Skeletal muscle satellite cell (primary cell): ENCODE results near the gene TPCN2.

Experiments
- H3K27me3 ChIP-seq: 2 replicates; pipeline ENCODE4 v1.7.0; 2013; ENCODE audit warnings: low read length; ENCODE audit not compliant: control insufficient read depth, insufficient read depth
- H3K36me3 ChIP-seq: 2 replicates; pipeline ENCODE4 v1.7.0; 2013; ENCODE audit warnings: mild to moderate bottlenecking, control low read depth, low read length; ENCODE audit not compliant: insufficient read depth
- H3K4me1 ChIP-seq: 2 replicates; pipeline ENCODE4 v1.7.0; 2013; ENCODE audit warnings: low read length; ENCODE audit not compliant: control insufficient read depth, insufficient read depth
- H3K4me2 ChIP-seq: 2 replicates; pipeline ENCODE4 v1.7.0; 2013; ENCODE audit warnings: mild to moderate bottlenecking, low read length
- H3K4me3 ChIP-seq: 2 replicates; pipeline ENCODE4 v1.7.0; 2013; ENCODE audit warnings: low read length
- H3K9ac ChIP-seq: 2 replicates; pipeline ENCODE4 v1.7.0; 2013; ENCODE audit warnings: mild to moderate bottlenecking, low read depth, low read length, moderate library complexity
- H3K9me3 ChIP-seq: replicated peaks from 2 replicates; pipeline ENCODE4 v1.7.0; 2013; ENCODE audit warnings: mild to moderate bottlenecking, control low read depth, low read length

The TPCN2 gene

DNA sequence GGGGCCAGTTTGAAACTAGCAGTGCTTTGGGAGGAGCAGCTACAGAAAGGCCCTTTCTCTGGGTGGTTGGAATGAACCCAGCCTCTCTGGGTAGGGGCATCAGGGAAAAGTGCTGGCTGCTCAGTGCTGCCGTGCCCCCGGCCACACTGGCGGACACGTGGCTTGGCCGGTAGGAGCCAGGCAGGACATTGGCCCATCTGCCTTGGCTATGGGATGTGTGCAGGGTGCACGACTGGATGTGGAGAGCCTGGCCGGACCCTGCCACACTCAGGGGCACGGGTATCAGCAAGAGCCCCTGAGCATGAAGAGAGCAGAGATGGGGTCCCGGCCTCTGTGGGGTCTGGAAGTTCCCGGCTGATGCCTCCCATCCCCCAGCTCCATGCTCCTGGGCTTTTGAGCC lies 46.6 kb downstream of the TPCN2 start:
- Histone ChIP-seq H3K4me1 (no peaks in the 10 kb centered on the region), H3K9me3 (no peaks in the 10 kb centered on the region), H3K4me2 (no peak overlapping the region), H3K27me3 (peaks cover 14% of the 10 kb centered on the region), H3K36me3 (peaks cover 14% of the 10 kb centered on the region), H3K4me3 (no peak overlapping the region), H3K9ac (no peak overlapping the region)

DNA sequence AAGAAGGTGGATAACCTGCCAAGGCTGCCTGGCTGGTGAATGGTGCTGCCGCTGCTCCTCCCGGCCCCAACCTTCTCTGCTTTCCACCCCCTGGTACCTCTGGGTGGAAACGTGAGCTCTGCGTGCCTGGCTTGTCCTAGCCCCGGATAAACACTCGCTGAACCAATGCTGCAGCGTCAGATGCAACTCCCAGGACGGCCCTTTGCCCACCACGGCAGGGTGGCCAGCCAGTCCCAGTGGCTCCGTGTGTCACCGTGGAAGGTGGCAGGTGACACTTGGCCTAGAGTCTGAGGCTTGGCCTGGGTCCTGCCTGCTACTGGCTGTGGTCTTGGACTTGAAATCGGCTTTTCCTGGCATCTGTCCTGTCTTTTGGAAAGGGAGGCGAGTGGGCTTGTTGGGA lies 47.7 kb downstream of the TPCN2 start:
- Histone ChIP-seq H3K4me2 (no peak overlapping the region), H3K36me3 (peaks cover 13% of the 10 kb centered on the region), H3K27me3 (peaks cover 16% of the 10 kb centered on the region), H3K4me1 (no peaks in the 10 kb centered on the region), H3K9me3 (no peaks in the 10 kb centered on the region), H3K4me3 (no peak overlapping the region), H3K9ac (no peak overlapping the region)

DNA sequence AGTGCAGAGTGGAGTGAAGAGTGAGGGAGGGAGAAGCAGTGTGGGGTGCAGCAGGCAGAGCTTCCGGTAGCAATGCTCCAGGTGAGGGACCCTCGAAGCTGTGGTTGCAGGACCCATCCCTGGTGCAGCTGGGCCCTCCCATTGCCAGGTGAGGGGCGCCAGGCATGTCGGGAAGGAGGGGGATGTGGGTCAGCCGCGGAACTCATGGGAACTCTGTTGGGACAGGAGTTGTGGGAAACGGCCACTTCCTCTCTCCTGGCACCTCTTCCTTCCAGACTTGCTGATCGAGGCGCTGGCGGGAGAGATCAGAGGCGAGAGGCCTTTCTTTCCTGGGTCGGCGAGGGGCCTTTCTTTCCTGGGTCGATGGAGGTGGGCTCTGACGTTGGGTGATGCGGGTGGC lies 48.5 kb downstream of the TPCN2 start:
- Histone ChIP-seq H3K4me3 (no peak overlapping the region), H3K4me2 (no peak overlapping the region), H3K4me1 (no peaks in the 10 kb centered on the region), H3K9ac (no peak overlapping the region), H3K36me3 (peaks cover 8% of the 10 kb centered on the region), H3K9me3 (no peaks in the 10 kb centered on the region), H3K27me3 (peaks cover 16% of the 10 kb centered on the region)

DNA sequence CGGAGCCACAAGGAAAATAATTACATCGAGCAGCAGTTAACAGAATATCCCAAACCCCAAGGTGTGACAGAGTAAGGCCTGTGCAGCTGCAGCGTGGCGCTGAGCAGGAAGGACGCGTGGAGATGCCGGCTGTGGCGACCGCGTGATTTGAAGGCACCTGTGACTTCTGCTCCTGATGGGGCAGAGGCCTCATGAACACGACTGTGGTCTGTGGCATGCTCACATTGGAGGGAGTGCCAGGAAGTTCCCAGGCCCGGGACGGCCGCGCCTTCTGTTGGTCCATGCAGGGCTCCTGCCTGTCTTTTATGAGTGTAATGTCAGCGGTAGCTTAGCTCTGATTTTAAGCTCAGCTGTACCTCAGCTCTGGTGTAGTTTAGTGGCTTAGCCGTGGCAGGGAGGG lies 50.4 kb downstream of the TPCN2 start:
- no peak overlapping the region for H3K9ac ChIP-seq
- no peak overlapping the region for H3K4me2 ChIP-seq
- peaks cover 16% of the 10 kb centered on the region for H3K27me3 ChIP-seq
- H3K9me3 ChIP-seq: no peaks in the 10 kb centered on the region
- no peak overlapping the region for H3K4me3 ChIP-seq
- H3K4me1 ChIP-seq: no peaks in the 10 kb centered on the region
- H3K36me3 ChIP-seq: no peaks in the 10 kb centered on the region

DNA sequence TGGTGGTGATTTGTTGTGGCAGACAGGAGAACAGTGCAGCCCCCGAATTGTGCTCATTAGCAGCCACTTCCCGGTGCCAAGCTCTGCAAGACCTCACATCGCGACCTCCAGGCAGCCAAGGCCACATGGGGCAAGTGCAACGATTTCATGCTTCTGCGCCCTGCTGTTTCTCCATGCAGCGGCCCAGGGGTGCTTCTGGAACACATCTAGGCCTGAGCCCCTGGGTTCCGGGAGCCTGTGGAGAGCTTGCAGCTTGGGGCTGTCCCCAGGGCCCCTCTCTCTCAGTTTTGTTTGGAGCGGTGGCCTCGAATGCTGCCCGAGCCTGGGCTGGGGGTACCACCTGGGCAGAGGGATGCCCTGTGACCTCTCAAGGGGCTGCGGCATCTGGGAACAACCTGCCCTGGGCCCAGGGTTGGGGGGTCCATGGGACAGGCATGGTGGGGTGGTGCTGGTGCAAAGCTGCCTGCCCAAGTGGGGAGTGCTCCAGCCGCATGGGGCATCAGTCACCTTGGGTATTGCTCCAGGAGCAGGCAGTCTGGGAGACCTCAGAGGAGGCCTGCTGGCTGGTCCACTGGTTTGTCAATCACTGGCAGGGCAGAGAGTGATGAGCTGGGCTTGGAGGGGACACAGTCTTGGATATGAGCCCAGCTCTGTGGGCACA lies 51.9 kb downstream of the TPCN2 start:
- H3K9ac ChIP-seq: no peak overlapping the region
- H3K4me3 ChIP-seq: no peak overlapping the region
- H3K4me2 ChIP-seq: no peak overlapping the region
- no peaks in the 10 kb centered on the region for H3K4me1 ChIP-seq
- H3K9me3 ChIP-seq: no peaks in the 10 kb centered on the region
- H3K27me3 ChIP-seq: peaks cover 7% of the 10 kb centered on the region
- no peaks in the 10 kb centered on the region for H3K36me3 ChIP-seq

DNA sequence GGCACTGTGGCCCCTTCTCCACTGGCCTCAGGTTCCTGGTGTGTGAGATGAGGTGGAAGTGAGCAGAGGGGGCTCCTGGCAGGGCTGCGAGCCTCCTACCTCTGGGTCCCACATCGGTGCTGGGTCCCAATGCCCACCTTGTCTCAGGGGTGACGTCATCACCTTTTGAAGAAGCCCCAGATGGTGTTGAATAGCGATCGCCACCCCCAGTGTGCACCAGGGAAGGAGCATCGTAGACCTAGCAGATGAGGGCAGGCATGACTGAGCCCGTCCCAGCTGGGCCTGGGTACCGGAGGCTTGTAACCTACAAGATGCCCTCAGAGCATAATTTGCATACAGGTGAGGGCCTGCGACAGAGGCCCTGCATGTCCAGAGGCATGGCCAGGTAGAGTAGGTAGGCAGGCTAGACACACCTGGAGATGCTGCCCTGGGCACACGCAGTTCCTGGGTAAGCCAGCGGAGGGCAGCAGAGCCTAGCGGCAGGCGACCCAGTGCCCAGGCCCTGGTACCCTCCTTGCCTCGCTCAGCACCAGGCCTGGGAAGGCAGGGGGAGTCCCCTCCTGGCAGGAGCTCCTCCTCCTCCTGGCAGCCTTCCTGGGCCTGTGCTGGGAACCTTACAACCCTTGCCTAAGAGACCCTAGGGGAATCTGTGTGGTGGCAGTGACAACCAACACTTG lies 52.5 kb downstream of the TPCN2 start:
- Histone ChIP-seq H3K4me2 (no peak overlapping the region), H3K4me1 (no peaks in the 10 kb centered on the region), H3K4me3 (no peak overlapping the region), H3K9ac (no peak overlapping the region), H3K9me3 (no peaks in the 10 kb centered on the region), H3K27me3 (peaks cover 7% of the 10 kb centered on the region), H3K36me3 (no peaks in the 10 kb centered on the region)

DNA sequence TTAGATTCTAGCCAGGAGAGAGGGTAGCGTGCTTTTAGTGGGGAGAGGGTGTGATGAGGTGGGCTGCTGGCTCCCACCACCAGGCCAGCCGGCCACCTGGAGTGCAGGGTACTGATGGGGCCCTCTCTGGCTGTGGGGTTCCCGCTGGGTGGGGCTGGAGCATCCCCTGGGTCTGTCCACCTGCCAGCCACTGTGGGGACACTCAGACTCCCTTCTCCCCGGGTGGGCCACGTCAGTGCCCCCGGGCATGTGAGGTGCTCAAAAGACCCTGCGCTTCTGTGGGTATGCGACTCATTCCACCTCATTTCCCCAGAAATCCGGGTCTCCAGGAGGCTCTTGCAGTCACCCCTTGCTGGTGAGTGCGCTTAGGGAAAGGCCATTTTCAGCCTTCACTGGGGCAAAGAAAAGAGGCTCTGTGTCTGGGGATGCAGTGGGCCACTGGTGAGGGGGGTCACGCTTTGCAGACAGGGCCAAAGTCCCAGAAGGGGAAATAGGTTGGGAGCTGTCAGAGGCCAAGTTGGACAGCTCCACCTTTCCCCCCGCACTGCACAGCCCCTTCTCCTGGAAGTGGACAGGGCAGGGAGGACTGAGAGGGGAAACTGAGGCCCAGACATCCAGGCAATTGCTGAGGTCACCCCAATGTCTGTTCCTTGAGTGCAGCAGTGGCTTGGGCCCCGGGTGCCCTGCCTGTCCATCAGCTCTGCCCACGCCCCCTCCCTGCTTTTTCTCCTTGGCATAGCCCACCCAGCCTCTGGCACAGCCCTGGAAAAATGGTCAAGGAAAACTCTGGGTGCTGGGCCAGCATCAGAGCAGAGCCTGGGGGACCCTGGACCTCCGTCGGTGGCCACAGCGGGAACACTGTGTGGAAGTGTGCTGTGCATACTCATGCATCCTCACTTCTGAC lies 53.3 kb downstream of the TPCN2 start:
- no peaks in the 10 kb centered on the region for H3K4me1 ChIP-seq
- no peak overlapping the region for H3K4me2 ChIP-seq
- no peak overlapping the region for H3K4me3 ChIP-seq
- no peak overlapping the region for H3K9ac ChIP-seq
- H3K27me3 ChIP-seq: peaks cover 7% of the 10 kb centered on the region
- H3K36me3 ChIP-seq: no peaks in the 10 kb centered on the region
- no peaks in the 10 kb centered on the region for H3K9me3 ChIP-seq

DNA sequence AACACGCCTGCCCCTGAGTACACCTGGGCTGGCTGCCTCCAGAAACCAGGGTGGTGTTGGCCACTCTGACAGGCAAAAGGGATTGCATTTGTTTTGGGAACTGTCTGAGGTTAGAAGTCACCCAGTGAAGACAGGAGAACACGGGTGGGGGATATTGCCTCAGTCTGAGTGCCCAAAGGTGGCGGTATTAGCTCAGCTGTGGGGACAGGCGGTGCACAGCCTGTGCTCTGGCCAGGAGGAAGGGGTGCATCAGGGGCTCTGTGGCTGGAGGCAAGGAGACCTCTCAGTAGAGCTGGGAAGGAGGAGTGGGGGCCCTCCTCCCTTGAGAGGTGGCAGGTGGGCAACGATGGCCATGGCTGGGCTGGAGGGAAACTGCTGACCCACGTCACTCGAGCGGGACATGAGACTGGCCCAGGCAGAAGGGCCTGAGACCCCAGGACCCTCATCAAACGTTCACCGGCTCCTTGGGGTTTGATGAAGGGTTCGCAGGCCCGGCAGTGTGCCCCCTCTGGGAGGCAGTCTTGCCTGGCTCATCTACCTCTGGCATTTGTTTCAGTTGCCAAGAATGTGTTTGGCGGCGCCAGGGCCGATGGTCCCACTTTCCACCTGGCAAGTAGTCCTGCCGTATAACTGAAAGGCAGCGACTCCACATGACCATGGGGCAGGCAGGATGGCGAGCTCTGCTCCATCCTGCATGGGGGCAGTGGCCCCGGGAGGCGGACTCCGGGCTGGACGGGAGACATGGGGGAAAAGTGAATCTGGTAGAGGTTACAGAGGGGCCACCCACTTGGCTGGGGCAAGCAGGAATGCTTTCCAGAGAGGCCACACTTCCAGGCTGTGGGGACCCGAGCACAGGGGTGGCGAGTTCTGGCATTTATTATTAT lies 54.2 kb downstream of the TPCN2 start:
- Histone ChIP-seq H3K4me1 (no peaks in the 10 kb centered on the region), H3K9me3 (no peaks in the 10 kb centered on the region), H3K9ac (no peak overlapping the region), H3K4me3 (no peak overlapping the region), H3K27me3 (peaks cover 7% of the 10 kb centered on the region), H3K36me3 (no peaks in the 10 kb centered on the region), H3K4me2 (no peak overlapping the region)

DNA sequence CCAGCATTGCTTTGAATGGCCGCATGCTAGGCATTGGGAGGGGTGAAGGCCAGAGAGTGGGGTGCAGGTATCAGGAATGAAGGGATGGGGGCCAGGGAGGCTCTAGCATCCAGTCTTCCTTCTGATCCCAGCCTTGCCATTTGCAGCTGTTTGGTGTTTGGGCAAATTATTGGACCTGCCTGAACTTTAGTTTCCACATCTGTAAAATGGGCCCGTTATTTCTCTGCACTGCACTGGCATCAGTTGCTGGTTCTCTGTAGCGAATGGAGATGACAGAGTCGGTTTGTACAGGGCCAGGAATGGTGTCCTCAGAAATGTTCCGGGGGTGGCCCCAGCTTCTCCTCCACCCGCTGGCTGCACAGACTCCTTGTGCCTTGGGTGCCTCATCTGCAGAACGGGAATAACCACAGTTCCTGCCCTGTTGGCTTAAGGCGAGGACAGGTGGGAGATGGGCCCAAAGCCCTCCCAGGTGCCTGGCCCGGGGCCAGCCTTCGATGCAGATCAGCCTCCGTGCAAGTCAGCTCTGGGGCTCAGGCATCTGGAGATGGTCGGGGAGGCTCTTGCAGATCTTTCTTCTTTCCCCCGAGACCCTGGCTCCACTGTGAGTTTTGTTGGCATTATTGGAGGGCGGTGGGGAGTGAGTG lies 55.6 kb downstream of the TPCN2 start:
- Histone ChIP-seq H3K9ac (no peak overlapping the region), H3K4me1 (no peaks in the 10 kb centered on the region), H3K27me3 (peaks cover 7% of the 10 kb centered on the region), H3K36me3 (no peaks in the 10 kb centered on the region), H3K4me3 (no peak overlapping the region), H3K4me2 (no peak overlapping the region), H3K9me3 (no peaks in the 10 kb centered on the region)

DNA sequence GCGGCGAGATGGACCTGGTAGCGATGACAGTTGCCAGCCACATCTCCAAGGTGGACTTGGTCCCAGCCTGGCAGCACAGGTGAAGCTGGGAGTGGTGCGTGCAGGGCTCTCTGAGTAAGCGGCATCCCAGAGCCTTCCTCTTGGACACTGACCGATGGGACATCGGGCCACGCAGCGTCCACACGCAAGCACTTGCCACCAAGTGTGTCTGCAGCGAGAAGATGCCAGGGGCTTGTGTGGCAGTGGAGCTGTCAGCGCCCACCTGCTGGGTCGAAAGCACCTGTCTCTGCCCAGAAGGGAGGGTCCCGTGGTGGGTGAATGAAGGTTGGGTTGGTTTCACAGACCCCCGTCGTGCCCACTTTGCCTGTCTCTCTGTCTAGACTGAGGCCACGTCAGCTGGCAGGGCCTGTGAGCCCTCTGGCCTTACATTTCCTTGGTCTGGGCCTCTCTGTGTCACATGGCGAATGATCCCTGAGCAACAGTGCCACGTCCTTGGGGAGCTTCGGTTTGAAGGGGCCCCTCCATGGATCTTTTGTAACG lies 56.2 kb downstream of the TPCN2 start:
- Histone ChIP-seq H3K36me3 (no peaks in the 10 kb centered on the region), H3K4me1 (no peaks in the 10 kb centered on the region), H3K4me3 (no peak overlapping the region), H3K9me3 (no peaks in the 10 kb centered on the region), H3K4me2 (no peak overlapping the region), H3K27me3 (peaks cover 6% of the 10 kb centered on the region), H3K9ac (no peak overlapping the region)
